WTC11 (cell line): ENCODE measurements around the gene RACGAP1. TPM values are rescaled to one million over a fixed set of nuclear protein-coding genes. Genes with fewer than 3 reads are reported as not detected.

ENCODE experiments used
- ATAC-seq: fragments of 200-7000 bp; cut with Tn5 transposase; 2 replicates; pipeline ENCODE4 v1.10.0; 2021; ENCODE audit warnings: mild to moderate bottlenecking, moderate library complexity
- CTCF ChIA-PET: fragments of 300-600 bp; sonication (Branson Sonifier 250); formaldehyde crosslinking; loops from one replicate; lab custom pipeline; 2021; ENCODE audit warnings: antibody characterized with exemption; lab: Charles Lee
- POLR2A ChIA-PET: fragments of 350-600 bp; sonication (Branson Sonifier 250); formaldehyde crosslinking; loops from one replicate; lab custom pipeline; 2021; ENCODE audit warnings: antibody characterized with exemption; lab: Charles Lee
- DNase-seq: peaks from one replicate; pipeline ENCODE4 v3.0.0; 2021; ENCODE audit warnings: low spot score
- H3K27ac Mint-ChIP-seq: 2 replicates; pipeline ENCODE4 v1.8.0; 2021; ENCODE audit warnings: mixed read lengths
- H3K27me3 Mint-ChIP-seq: 2 replicates; pipeline ENCODE4 v1.8.0; 2021; ENCODE audit warnings: low read depth, mild to moderate bottlenecking, moderate library complexity, mixed read lengths
- H3K36me3 Mint-ChIP-seq: 2 replicates; pipeline ENCODE4 v1.8.0; 2021; ENCODE audit warnings: mixed read lengths
- H3K4me1 Mint-ChIP-seq: 2 replicates; pipeline ENCODE4 v1.8.0; 2022; ENCODE audit warnings: mixed read lengths
- H3K4me3 Mint-ChIP-seq: 2 replicates; pipeline ENCODE4 v1.8.0; 2021; ENCODE audit warnings: mild to moderate bottlenecking, moderate library complexity, mixed read lengths
- H3K9me3 Mint-ChIP-seq: 2 replicates; pipeline ENCODE4 v1.8.0; 2021; ENCODE audit warnings: mixed read lengths
- ATF1 ChIP-seq: sonication (generic); formaldehyde crosslinking; IDR thresholded peaks from 2 replicates; pipeline ENCODE4 v1.8.1; 2023; ENCODE audit warnings: mild to moderate bottlenecking, moderate library complexity, missing genetic modification reagents
- CREB1 ChIP-seq: sonication (generic); formaldehyde crosslinking; IDR thresholded peaks from 2 replicates; pipeline ENCODE4 v1.8.0; 2023; ENCODE audit warnings: mild to moderate bottlenecking, missing genetic modification reagents
- ESRRA ChIP-seq: sonication (generic); formaldehyde crosslinking; IDR thresholded peaks from 2 replicates; pipeline ENCODE4 v1.8.1; 2022; ENCODE audit warnings: mild to moderate bottlenecking, missing genetic modification reagents, borderline replicate concordance
- FOXK1 ChIP-seq: sonication (generic); formaldehyde crosslinking; IDR thresholded peaks from 2 replicates; pipeline ENCODE4 v1.8.0; 2022; ENCODE audit warnings: mild to moderate bottlenecking, moderate library complexity, missing genetic modification reagents
- JAZF1 ChIP-seq: fragments of 250-450 bp; sonication (Bioruptor Pico); IDR thresholded peaks from 2 replicates; pipeline ENCODE4 v1.9.0; 2021; ENCODE audit warnings: moderate library complexity, mild to moderate bottlenecking, inconsistent platforms
- JUN ChIP-seq: sonication (generic); formaldehyde crosslinking; IDR thresholded peaks from 2 replicates; pipeline ENCODE4 v1.8.0; 2023; ENCODE audit warnings: mild to moderate bottlenecking, missing genetic modification reagents
- KAT7 ChIP-seq: sonication (generic); formaldehyde crosslinking; IDR thresholded peaks from 2 replicates; pipeline ENCODE4 v1.8.1; 2023; ENCODE audit warnings: missing genetic modification reagents, mild to moderate bottlenecking, borderline replicate concordance
- NFYB ChIP-seq: sonication (generic); formaldehyde crosslinking; conservative IDR thresholded peaks from 2 replicates; pipeline ENCODE4 v1.8.0; 2022; ENCODE audit warnings: low read depth, missing genetic modification reagents
- OVOL2 ChIP-seq: fragments of 250-450 bp; sonication (Bioruptor Pico); IDR thresholded peaks from 2 replicates; pipeline ENCODE4 v1.9.0; 2021; ENCODE audit warnings: mild to moderate bottlenecking, borderline replicate concordance
- RELA ChIP-seq: sonication (generic); formaldehyde crosslinking; IDR thresholded peaks from 2 replicates; pipeline ENCODE4 v1.8.1; 2022; ENCODE audit warnings: missing genetic modification reagents, mild to moderate bottlenecking, borderline replicate concordance
- RORB ChIP-seq: fragments of 250-450 bp; sonication (Bioruptor Pico); IDR thresholded peaks from 2 replicates; pipeline ENCODE4 v1.9.0; 2021; ENCODE audit warnings: mild to moderate bottlenecking
- SMAD3 ChIP-seq: sonication (generic); formaldehyde crosslinking; IDR thresholded peaks from 2 replicates; pipeline ENCODE4 v1.8.0; 2022; ENCODE audit warnings: missing genetic modification reagents, mild to moderate bottlenecking, borderline replicate concordance
- TP53 ChIP-seq: sonication (generic); formaldehyde crosslinking; IDR thresholded peaks from 2 replicates; pipeline ENCODE4 v1.8.1; 2023; ENCODE audit warnings: mild to moderate bottlenecking, missing genetic modification reagents
- ZNF138 ChIP-seq: sonication (generic); formaldehyde crosslinking; conservative IDR thresholded peaks from 2 replicates; pipeline ENCODE4 v1.8.1; 2022; ENCODE audit warnings: mild to moderate bottlenecking, moderate library complexity, missing genetic modification reagents
- total RNA-seq: library from RNA; stranded (reverse); gene quantifications from 3 replicates; pipeline ENCODE4 v1.2.3, GENCODE V29; 2021
- TF ChIP-seq, protein P1 (sequence below): sonication (generic); formaldehyde crosslinking; IDR thresholded peaks from 2 replicates; pipeline ENCODE4 v1.8.1; 2023; ENCODE audit warnings: mild to moderate bottlenecking, missing genetic modification reagents, borderline replicate concordance
- TF ChIP-seq, protein P2 (sequence below): fragments of 250-450 bp; sonication (Bioruptor Pico); IDR thresholded peaks from 2 replicates; pipeline ENCODE4 v1.9.0; 2021; ENCODE audit warnings: mild to moderate bottlenecking
- TF ChIP-seq, protein P3 (sequence below): sonication (generic); formaldehyde crosslinking; IDR thresholded peaks from 2 replicates; pipeline ENCODE4 v1.8.1; 2023; ENCODE audit warnings: mild to moderate bottlenecking, missing genetic modification reagents, moderate library complexity
- TF ChIP-seq, protein P4 (sequence below): fragments of 250-450 bp; sonication (Bioruptor Pico); IDR thresholded peaks from 2 replicates; pipeline ENCODE4 v2.1.2; 2022; ENCODE audit warnings: mild to moderate bottlenecking, moderate library complexity

Gene RACGAP1
- total RNA-seq, 1 experiment from 2014 or later = 87.7 TPM

DNA sequence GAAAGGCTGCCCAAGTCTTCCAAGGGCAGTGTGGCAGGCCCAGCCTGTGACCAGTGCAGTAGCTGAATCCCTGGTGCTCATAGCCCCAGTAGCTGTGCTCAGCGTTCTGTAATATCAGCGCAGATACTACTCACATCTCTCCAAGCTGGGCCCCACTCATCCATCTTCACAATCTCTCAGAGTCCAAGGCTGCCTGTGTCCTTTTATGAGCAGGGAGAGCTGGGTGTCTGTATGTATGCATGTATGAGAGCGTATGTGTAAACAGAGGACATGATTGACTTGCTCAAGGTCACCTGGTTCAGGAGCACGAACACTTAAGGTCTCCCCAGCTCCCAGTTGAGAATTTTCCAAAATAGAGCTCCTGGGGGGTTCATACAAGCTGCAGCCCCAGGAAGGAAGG is 47.2 kb downstream of the RACGAP1 start (continued):
- TF ChIP-seq, protein P1, sequence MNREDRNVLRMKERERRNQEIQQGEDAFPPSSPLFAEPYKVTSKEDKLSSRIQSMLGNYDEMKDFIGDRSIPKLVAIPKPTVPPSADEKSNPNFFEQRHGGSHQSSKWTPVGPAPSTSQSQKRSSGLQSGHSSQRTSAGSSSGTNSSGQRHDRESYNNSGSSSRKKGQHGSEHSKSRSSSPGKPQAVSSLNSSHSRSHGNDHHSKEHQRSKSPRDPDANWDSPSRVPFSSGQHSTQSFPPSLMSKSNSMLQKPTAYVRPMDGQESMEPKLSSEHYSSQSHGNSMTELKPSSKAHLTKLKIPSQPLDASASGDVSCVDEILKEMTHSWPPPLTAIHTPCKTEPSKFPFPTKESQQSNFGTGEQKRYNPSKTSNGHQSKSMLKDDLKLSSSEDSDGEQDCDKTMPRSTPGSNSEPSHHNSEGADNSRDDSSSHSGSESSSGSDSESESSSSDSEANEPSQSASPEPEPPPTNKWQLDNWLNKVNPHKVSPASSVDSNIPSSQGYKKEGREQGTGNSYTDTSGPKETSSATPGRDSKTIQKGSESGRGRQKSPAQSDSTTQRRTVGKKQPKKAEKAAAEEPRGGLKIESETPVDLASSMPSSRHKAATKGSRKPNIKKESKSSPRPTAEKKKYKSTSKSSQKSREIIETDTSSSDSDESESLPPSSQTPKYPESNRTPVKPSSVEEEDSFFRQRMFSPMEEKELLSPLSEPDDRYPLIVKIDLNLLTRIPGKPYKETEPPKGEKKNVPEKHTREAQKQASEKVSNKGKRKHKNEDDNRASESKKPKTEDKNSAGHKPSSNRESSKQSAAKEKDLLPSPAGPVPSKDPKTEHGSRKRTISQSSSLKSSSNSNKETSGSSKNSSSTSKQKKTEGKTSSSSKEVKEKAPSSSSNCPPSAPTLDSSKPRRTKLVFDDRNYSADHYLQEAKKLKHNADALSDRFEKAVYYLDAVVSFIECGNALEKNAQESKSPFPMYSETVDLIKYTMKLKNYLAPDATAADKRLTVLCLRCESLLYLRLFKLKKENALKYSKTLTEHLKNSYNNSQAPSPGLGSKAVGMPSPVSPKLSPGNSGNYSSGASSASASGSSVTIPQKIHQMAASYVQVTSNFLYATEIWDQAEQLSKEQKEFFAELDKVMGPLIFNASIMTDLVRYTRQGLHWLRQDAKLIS (CRISPR knock-in tag) = no peak
- TF ChIP-seq, protein P2, sequence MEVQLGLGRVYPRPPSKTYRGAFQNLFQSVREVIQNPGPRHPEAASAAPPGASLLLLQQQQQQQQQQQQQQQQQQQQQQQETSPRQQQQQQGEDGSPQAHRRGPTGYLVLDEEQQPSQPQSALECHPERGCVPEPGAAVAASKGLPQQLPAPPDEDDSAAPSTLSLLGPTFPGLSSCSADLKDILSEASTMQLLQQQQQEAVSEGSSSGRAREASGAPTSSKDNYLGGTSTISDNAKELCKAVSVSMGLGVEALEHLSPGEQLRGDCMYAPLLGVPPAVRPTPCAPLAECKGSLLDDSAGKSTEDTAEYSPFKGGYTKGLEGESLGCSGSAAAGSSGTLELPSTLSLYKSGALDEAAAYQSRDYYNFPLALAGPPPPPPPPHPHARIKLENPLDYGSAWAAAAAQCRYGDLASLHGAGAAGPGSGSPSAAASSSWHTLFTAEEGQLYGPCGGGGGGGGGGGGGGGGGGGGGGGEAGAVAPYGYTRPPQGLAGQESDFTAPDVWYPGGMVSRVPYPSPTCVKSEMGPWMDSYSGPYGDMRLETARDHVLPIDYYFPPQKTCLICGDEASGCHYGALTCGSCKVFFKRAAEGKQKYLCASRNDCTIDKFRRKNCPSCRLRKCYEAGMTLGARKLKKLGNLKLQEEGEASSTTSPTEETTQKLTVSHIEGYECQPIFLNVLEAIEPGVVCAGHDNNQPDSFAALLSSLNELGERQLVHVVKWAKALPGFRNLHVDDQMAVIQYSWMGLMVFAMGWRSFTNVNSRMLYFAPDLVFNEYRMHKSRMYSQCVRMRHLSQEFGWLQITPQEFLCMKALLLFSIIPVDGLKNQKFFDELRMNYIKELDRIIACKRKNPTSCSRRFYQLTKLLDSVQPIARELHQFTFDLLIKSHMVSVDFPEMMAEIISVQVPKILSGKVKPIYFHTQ (CRISPR knock-in tag) = no peak
- TF ChIP-seq, all 79 proteins: peak for 0

DNA sequence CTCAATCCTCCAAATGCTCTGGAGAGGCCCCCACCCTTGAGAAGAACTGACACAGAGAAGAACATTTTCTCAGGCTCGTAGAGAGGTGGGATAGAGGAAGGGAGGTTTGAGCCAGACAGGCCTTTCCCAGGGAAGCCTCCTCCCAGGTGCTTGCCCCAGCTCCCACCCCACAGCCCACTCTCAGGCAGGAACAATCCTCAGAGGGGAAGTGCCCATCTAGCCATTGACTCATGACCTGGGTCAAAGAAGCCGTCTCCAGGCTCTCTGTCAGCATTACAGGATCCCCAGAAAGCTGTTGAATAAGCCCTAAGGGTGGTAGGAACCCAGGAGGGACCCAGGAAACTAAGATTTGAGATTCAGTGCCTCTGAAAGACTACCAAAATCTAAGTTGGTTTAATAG is 48.7 kb downstream of the RACGAP1 start:
- Mint-ChIP-seq H3K36me3 (no peaks in the 10 kb centered on the region), H3K27me3 (no peaks in the 10 kb centered on the region), H3K27ac (no peak overlapping the region), H3K4me1 (peaks cover 19% of the 10 kb centered on the region), H3K4me3 (no peak overlapping the region), H3K9me3 (no peaks in the 10 kb centered on the region)
- no peak for ATAC-seq
- DNase-seq = no peak
- CTCF ChIA-PET = interaction anchor here (1.0 to 8.2 kb wide), 3 partner anchors 9 to 94 kb away, joined by 3 to 120 read pairs (median 16); no protein-coding TSS in a partner anchor
- TF ChIP-seq JAZF1 (CRISPR knock-in tag) (no peak), CREB1 (CRISPR knock-in tag) (no peak), ESRRA (no peak), RORB (CRISPR knock-in tag) (no peak), JUN (CRISPR knock-in tag) (no peak), ATF1 (CRISPR knock-in tag) (no peak), KAT7 (no peak), ZNF138 (CRISPR knock-in tag) (no peak)
- POLR2A ChIA-PET = no interaction called here

DNA sequence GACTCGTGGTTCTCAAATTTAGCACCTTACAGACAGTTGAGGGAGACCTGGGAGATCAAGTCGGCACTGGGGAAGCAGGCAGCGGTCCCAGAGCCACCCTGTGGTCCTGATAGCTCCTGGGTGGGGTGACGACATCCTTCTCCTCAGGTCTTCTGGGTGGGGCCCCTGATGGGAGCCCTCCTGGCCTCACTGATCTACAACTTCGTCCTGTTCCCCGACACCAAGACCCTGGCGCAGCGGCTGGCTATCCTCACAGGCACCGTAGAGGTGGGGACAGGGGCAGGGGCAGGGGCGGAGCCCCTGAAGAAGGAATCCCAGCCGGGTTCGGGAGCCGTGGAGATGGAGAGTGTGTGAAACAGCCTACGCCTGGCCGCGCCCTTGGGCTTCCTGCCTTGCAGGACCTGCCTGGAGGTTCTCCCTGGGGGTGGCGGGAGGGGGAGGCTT is 50.0 kb downstream of the RACGAP1 start:
- TF ChIP-seq, protein P3, sequence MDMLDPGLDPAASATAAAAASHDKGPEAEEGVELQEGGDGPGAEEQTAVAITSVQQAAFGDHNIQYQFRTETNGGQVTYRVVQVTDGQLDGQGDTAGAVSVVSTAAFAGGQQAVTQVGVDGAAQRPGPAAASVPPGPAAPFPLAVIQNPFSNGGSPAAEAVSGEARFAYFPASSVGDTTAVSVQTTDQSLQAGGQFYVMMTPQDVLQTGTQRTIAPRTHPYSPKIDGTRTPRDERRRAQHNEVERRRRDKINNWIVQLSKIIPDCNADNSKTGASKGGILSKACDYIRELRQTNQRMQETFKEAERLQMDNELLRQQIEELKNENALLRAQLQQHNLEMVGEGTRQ (CRISPR knock-in tag) = no peak
- TF ChIP-seq SMAD3 (no peak), OVOL2 (CRISPR knock-in tag) (no peak), TP53 (CRISPR knock-in tag) (no peak), NFYB (CRISPR knock-in tag) (no peak), RELA (CRISPR knock-in tag) (no peak), FOXK1 (no peak)
- TF ChIP-seq, protein P4, sequence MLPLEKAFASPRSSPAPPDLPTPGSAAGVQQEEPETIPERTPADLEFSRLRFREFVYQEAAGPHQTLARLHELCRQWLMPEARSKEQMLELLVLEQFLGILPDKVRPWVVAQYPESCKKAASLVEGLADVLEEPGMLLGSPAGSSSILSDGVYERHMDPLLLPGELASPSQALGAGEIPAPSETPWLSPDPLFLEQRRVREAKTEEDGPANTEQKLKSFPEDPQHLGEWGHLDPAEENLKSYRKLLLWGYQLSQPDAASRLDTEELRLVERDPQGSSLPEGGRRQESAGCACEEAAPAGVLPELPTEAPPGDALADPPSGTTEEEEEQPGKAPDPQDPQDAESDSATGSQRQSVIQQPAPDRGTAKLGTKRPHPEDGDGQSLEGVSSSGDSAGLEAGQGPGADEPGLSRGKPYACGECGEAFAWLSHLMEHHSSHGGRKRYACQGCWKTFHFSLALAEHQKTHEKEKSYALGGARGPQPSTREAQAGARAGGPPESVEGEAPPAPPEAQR (CRISPR knock-in tag) = no peak
- ChIA-PET CTCF (interaction anchor here (0.7 to 8.2 kb wide), 9 partner anchors 8 to 108 kb away, joined by 3 to 120 read pairs (median 4); no protein-coding TSS in a partner anchor), POLR2A (no interaction called here)
- Mint-ChIP-seq H3K4me1 (peaks cover 19% of the 10 kb centered on the region), H3K4me3 (no peak overlapping the region), H3K36me3 (no peaks in the 10 kb centered on the region), H3K27me3 (no peaks in the 10 kb centered on the region), H3K27ac (no peak overlapping the region), H3K9me3 (no peaks in the 10 kb centered on the region)
- DNase-seq (no peak), ATAC-seq (peak; percentile 50)
